Liver (tissue), 9 donors: ENCODE results near the gene SLC18A3. TPM values are rescaled to one million over a fixed set of nuclear protein-coding genes. Genes with fewer than 3 reads are reported as not detected.

Experiments used
- DNase-seq: peaks from one replicate; pipeline ENCODE4 v3.0.0-alpha.2; 2017; ENCODE audit warnings: low spot score
- H3K27ac ChIP-seq, 2 donors: one replicate each; pipeline ENCODE4 v1.7.0; 2013; ENCODE audit warnings: inconsistent platforms in 2 of 2, low read length in 2 of 2, control low read depth in 1 of 2, low read depth in 1 of 2, mild to moderate bottlenecking in 1 of 2
- H3K27me3 ChIP-seq, 4 donors: one replicate each; pipeline versions ENCODE4 v1.6.1 to v1.7.0; 2013; ENCODE audit warnings: low read length in 3 of 4, inconsistent platforms in 1 of 4, mild to moderate bottlenecking in 1 of 4, moderate library complexity in 1 of 4; ENCODE audit not compliant: control insufficient read depth in 4 of 4, insufficient read depth in 4 of 4
- H3K36me3 ChIP-seq, 4 donors: one replicate each; pipeline versions ENCODE4 v1.6.1 to v1.7.0; 2013; ENCODE audit warnings: low read length in 3 of 4, mild to moderate bottlenecking in 3 of 4, low read depth in 1 of 4, moderate library complexity in 1 of 4; ENCODE audit not compliant: control insufficient read depth in 4 of 4, insufficient read depth in 3 of 4
- H3K4me1 ChIP-seq, 4 donors: one replicate each; pipeline versions ENCODE4 v1.6.1 to v1.7.0; 2013; ENCODE audit warnings: low read length in 3 of 4, mild to moderate bottlenecking in 3 of 4, moderate library complexity in 1 of 4; ENCODE audit not compliant: control insufficient read depth in 4 of 4, insufficient read depth in 4 of 4
- H3K4me3 ChIP-seq, 3 donors: one replicate each; pipeline versions ENCODE4 v1.6.1 to v1.7.0; 2013; ENCODE audit warnings: low read length in 3 of 3, control low read depth in 1 of 3, low read depth in 1 of 3, mild to moderate bottlenecking in 1 of 3
- H3K9ac ChIP-seq, 2 donors: one replicate each; pipeline ENCODE4 v1.7.0; 2013; ENCODE audit warnings: low read length in 2 of 2, mild to moderate bottlenecking in 2 of 2, moderate library complexity in 2 of 2, control low read depth in 1 of 2, low read depth in 1 of 2
- H3K9me3 ChIP-seq, 4 donors: one replicate each; pipeline versions ENCODE4 v1.6.1 to v1.7.0; 2013; ENCODE audit warnings: low read length in 3 of 4; ENCODE audit not compliant: control insufficient read depth in 4 of 4
- CTCF ChIP-seq: fragments of 150-350 bp; IDR thresholded peaks from 2 replicates; pipeline ENCODE4 v1.5.1; 2017; ENCODE audit warnings: improper control_type of control experiment, low read depth, low read length; ENCODE audit not compliant: missing input control
- EGR1 ChIP-seq, 2 donors: IDR thresholded peaks; 2 replicates each; pipeline ENCODE4 v1.6.1; 2016 to 2018; ENCODE audit warnings: antibody characterized with exemption in 2 of 2, low read depth in 2 of 2
- FOXA1 ChIP-seq: IDR thresholded peaks from 2 replicates; pipeline ENCODE4 v1.6.1; 2016; ENCODE audit warnings: antibody characterized with exemption
- FOXA2 ChIP-seq: IDR thresholded peaks from 2 replicates; pipeline ENCODE4 v1.6.1; 2016; ENCODE audit warnings: antibody characterized with exemption
- GABPA ChIP-seq, 2 donors: IDR thresholded peaks in 1 of 2; conservative IDR thresholded peaks in 1 of 2; 2 replicates each; pipeline ENCODE4 v1.6.1; 2016; ENCODE audit warnings: antibody characterized with exemption in 2 of 2, mild to moderate bottlenecking in 1 of 2, moderate library complexity in 1 of 2
- HNF4A ChIP-seq, 2 donors: conservative IDR thresholded peaks; 2 replicates each; pipeline ENCODE4 v1.6.1; 2016; ENCODE audit warnings: antibody characterized with exemption in 2 of 2, mild to moderate bottlenecking in 2 of 2
- HNF4G ChIP-seq: IDR thresholded peaks from 2 replicates; pipeline ENCODE4 v1.6.1; 2016; ENCODE audit warnings: antibody characterized with exemption
- JUND ChIP-seq, 2 donors: IDR thresholded peaks; 2 replicates each; pipeline ENCODE4 v1.6.1; 2016; ENCODE audit warnings: antibody characterized with exemption in 2 of 2
- MAX ChIP-seq: IDR thresholded peaks from 2 replicates; pipeline ENCODE4 v1.6.1; 2016; ENCODE audit warnings: antibody characterized with exemption
- NR2F2 ChIP-seq: IDR thresholded peaks from 2 replicates; pipeline ENCODE4 v1.6.1; 2016; ENCODE audit warnings: antibody characterized with exemption
- RAD21 ChIP-seq, 2 donors: IDR thresholded peaks; 2 replicates each; pipeline ENCODE4 v1.6.1; 2016; ENCODE audit warnings: antibody characterized with exemption in 2 of 2, mild to moderate bottlenecking in 2 of 2
- RXRA ChIP-seq, 2 donors: IDR thresholded peaks; 2 replicates each; pipeline ENCODE4 v1.6.1; 2017 to 2018; ENCODE audit warnings: antibody characterized with exemption in 2 of 2, mild to moderate bottlenecking in 1 of 2
- SP1 ChIP-seq: IDR thresholded peaks from 2 replicates; pipeline ENCODE4 v1.6.1; 2018; ENCODE audit warnings: antibody characterized with exemption, mild to moderate bottlenecking
- TAF1 ChIP-seq: conservative IDR thresholded peaks from 2 replicates; pipeline ENCODE4 v1.6.1; 2016; ENCODE audit warnings: antibody characterized with exemption, mild to moderate bottlenecking
- YY1 ChIP-seq: IDR thresholded peaks from 2 replicates; pipeline ENCODE4 v1.6.1; 2016; ENCODE audit warnings: antibody characterized with exemption, mild to moderate bottlenecking
- WGBS: extraction: QIAGEN DNeasy Blood & Tissue Kit; methylation state at CpG from one replicate; pipeline ENCODE4 v1.1.7; 2013; 5-methylcytosine and 5-hydroxymethylcytosine counted together
- polyA plus RNA-seq, 2 donors: library from polyadenylated mRNA; stranded (reverse) in 1 of 2; unstranded in 1 of 2; fragments of 200-250 nt in 1 of 2; fragments of >200 nt in 1 of 2; fragmentation: Nextera tagmentation in 1 of 2; extraction: Ambion mirVana in 1 of 2; gene quantifications; one replicate each; pipeline versions ENCODE4 v1.2.1 to v1.2.3, GENCODE V29; 2013 to 2015
- total RNA-seq, 2 donors: library from RNA; depleted of rRNA; stranded (reverse); fragments of >200 nt; gene quantifications; one replicate each; pipeline ENCODE4 v1.2.3, GENCODE V29; 2014
- TF ChIP-seq, protein P1 (sequence below): IDR thresholded peaks from 2 replicates; pipeline ENCODE4 v1.6.1; 2016; ENCODE audit warnings: antibody characterized with exemption
- TF ChIP-seq, protein P2 (sequence below): IDR thresholded peaks from 2 replicates; pipeline ENCODE4 v1.6.1; 2016; ENCODE audit warnings: antibody characterized with exemption
- TF ChIP-seq, protein P3 (sequence below): IDR thresholded peaks from 2 replicates; pipeline ENCODE4 v1.6.1; 2016; ENCODE audit warnings: antibody characterized with exemption, mild to moderate bottlenecking
- donor health status: healthy.
- donor health status: healthy.
- donor health status: healthy.
- donor health status: healthy.
- donor health status: healthy.

Gene SLC18A3
- total and polyA plus RNA-seq, 4 donors = not detected

- TF ChIP-seq MAX = no peak
- TF ChIP-seq HNF4A (conservative IDR thresholded peaks at IDR 0.05) = no peak
- TF ChIP-seq RAD21 (IDR thresholded peaks at IDR 0.05) = no peak
- no peak for TF ChIP-seq GABPA (IDR thresholded peaks at IDR 0.05 in 1 of 2, conservative IDR thresholded peaks at IDR 0.05 in 1 of 2)
- TF ChIP-seq RXRA (IDR thresholded peaks at IDR 0.05) = no peak
- no peak for TF ChIP-seq HNF4G
- TF ChIP-seq TAF1 = no peak
- no peak for TF ChIP-seq YY1
- TF ChIP-seq FOXA1 = no peak
- TF ChIP-seq, protein P1, sequence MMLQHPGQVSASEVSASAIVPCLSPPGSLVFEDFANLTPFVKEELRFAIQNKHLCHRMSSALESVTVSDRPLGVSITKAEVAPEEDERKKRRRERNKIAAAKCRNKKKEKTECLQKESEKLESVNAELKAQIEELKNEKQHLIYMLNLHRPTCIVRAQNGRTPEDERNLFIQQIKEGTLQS = no peak
- TF ChIP-seq, protein P2, sequence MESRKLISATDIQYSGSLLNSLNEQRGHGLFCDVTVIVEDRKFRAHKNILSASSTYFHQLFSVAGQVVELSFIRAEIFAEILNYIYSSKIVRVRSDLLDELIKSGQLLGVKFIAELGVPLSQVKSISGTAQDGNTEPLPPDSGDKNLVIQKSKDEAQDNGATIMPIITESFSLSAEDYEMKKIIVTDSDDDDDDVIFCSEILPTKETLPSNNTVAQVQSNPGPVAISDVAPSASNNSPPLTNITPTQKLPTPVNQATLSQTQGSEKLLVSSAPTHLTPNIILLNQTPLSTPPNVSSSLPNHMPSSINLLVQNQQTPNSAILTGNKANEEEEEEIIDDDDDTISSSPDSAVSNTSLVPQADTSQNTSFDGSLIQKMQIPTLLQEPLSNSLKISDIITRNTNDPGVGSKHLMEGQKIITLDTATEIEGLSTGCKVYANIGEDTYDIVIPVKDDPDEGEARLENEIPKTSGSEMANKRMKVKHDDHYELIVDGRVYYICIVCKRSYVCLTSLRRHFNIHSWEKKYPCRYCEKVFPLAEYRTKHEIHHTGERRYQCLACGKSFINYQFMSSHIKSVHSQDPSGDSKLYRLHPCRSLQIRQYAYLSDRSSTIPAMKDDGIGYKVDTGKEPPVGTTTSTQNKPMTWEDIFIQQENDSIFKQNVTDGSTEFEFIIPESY = no peak
- TF ChIP-seq JUND (IDR thresholded peaks at IDR 0.05) = no peak
- no peak for TF ChIP-seq SP1
- TF ChIP-seq CTCF = no peak
- TF ChIP-seq, protein P3, sequence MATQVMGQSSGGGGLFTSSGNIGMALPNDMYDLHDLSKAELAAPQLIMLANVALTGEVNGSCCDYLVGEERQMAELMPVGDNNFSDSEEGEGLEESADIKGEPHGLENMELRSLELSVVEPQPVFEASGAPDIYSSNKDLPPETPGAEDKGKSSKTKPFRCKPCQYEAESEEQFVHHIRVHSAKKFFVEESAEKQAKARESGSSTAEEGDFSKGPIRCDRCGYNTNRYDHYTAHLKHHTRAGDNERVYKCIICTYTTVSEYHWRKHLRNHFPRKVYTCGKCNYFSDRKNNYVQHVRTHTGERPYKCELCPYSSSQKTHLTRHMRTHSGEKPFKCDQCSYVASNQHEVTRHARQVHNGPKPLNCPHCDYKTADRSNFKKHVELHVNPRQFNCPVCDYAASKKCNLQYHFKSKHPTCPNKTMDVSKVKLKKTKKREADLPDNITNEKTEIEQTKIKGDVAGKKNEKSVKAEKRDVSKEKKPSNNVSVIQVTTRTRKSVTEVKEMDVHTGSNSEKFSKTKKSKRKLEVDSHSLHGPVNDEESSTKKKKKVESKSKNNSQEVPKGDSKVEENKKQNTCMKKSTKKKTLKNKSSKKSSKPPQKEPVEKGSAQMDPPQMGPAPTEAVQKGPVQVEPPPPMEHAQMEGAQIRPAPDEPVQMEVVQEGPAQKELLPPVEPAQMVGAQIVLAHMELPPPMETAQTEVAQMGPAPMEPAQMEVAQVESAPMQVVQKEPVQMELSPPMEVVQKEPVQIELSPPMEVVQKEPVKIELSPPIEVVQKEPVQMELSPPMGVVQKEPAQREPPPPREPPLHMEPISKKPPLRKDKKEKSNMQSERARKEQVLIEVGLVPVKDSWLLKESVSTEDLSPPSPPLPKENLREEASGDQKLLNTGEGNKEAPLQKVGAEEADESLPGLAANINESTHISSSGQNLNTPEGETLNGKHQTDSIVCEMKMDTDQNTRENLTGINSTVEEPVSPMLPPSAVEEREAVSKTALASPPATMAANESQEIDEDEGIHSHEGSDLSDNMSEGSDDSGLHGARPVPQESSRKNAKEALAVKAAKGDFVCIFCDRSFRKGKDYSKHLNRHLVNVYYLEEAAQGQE = no peak
- no peak for TF ChIP-seq EGR1 (IDR thresholded peaks at IDR 0.05; ENCODE audit: low read depth in 2 of 2)
- TF ChIP-seq NR2F2 = no peak
- TF ChIP-seq FOXA2 = no peak
- Histone ChIP-seq H3K36me3 (no peaks in the 10 kb centered on the region), H3K9me3 (peaks cover 0 to 5% (median 2%) of the 10 kb centered on the region in 4 donors), H3K27ac (no peak overlapping the region), H3K9ac (no peak overlapping the region), H3K4me3 (no peak overlapping the region), H3K27me3 (no peaks in the 10 kb centered on the region), H3K4me1 (no peaks in the 10 kb centered on the region)
- WGBS = 87% methylated on average over 18 of the region's 18 CpGs
- peak; percentile 29 for DNase-seq
Observed at GRCh38 chr10:49655099-49655498, 45.0 kb downstream of the SLC18A3 start.
